Skeletal muscle tissue (tissue), 4 donors: ENCODE data around the gene P2RX5. TPM values are rescaled to one million over a fixed set of nuclear protein-coding genes. Genes with fewer than 3 reads are reported as not detected.
"Not testable (repeated sequence)": the region's sequence is repeated elsewhere in the genome, so short reads cannot be mapped to it uniquely, and the experiment has no call there.

ENCODE experiments used
- H3K27ac ChIP-seq: one replicate; pipeline ENCODE4 v1.7.0; 2013; ENCODE audit warnings: mild to moderate bottlenecking, low read depth, low read length, inconsistent platforms
- H3K27me3 ChIP-seq, 3 donors: one replicate each; pipeline ENCODE4 v1.7.0; 2013; ENCODE audit warnings: low read length in 3 of 3; ENCODE audit not compliant: control insufficient read depth in 3 of 3, insufficient read depth in 3 of 3
- H3K36me3 ChIP-seq, 3 donors: one replicate each; pipeline ENCODE4 v1.7.0; 2013; ENCODE audit warnings: low read length in 3 of 3; ENCODE audit not compliant: control insufficient read depth in 3 of 3, insufficient read depth in 3 of 3
- H3K4me1 ChIP-seq, 3 donors: one replicate each; pipeline ENCODE4 v1.7.0; 2013; ENCODE audit warnings: low read length in 3 of 3, mild to moderate bottlenecking in 3 of 3; ENCODE audit not compliant: control insufficient read depth in 3 of 3, insufficient read depth in 3 of 3
- H3K4me3 ChIP-seq, 3 donors: one replicate each; pipeline ENCODE4 v1.7.0; 2013; ENCODE audit warnings: low read length in 3 of 3
- H3K9ac ChIP-seq, 3 donors: one replicate each; pipeline ENCODE4 v1.7.0; 2013; ENCODE audit warnings: low read length in 3 of 3, mild to moderate bottlenecking in 3 of 3, moderate library complexity in 2 of 3, low read depth in 1 of 3
- H3K9me3 ChIP-seq, 3 donors: one replicate each; pipeline ENCODE4 v1.7.0; 2013; ENCODE audit warnings: low read length in 3 of 3; ENCODE audit not compliant: control insufficient read depth in 3 of 3
- total RNA-seq: library from RNA; depleted of rRNA; stranded (reverse); fragments of >200 nt; gene quantifications from one replicate; pipeline ENCODE4 v1.2.3, GENCODE V29; 2014
- donor health status: Osteomylitis.

The P2RX5 gene
- total RNA-seq, 1 donor from 2014 or later = 13.0 TPM

GRCh38 chr17:3730881-3731429, 35.0 kb upstream of the P2RX5 start:
- Histone ChIP-seq H3K27me3 (no peaks in the 10 kb centered on the region), H3K9me3 (no peaks in the 10 kb centered on the region), H3K4me1 (peaks cover 4 to 12% (median 10%) of the 10 kb centered on the region in 3 donors), H3K36me3 (no peaks in the 10 kb centered on the region), H3K27ac (no peak overlapping the region), H3K9ac (peak overlapping the region in 1 of 3 donors; percentile 17), H3K4me3 (peak overlapping the region; percentile 27 to 52 (median 35))

GRCh38 chr17:3729881-3730280, 33.9 kb upstream of the P2RX5 start:
- no peak overlapping the region for H3K4me3 ChIP-seq
- H3K9me3 ChIP-seq = no peaks in the 10 kb centered on the region
- H3K4me1 ChIP-seq = peaks cover 4 to 12% (median 10%) of the 10 kb centered on the region in 3 donors
- H3K36me3 ChIP-seq = no peaks in the 10 kb centered on the region
- H3K27ac ChIP-seq = no peak overlapping the region
- H3K9ac ChIP-seq = no peak overlapping the region
- no peaks in the 10 kb centered on the region for H3K27me3 ChIP-seq

DNA sequence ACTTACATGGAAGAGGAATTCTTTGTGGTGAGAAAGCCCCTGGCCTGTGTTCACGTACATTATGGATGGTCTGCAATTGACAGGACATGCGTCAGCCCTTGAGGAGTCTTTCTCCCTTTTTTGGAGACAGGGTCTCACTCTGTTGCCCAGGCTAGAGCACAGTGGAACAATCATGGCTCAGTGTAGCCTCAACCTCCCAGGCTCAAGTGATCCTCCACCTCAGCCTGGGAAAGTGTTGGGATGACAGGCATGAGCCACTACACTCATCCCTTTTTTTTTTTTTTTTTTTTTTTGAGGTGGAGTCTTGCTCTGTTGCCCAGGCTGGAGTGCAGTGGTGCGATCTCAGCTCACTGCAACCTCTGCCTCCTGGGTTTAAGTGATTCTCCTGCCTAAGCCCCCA, 32.1 kb upstream of the P2RX5 start:
- not testable (repeated sequence) for H3K27ac ChIP-seq, H3K36me3 ChIP-seq, H3K4me3 ChIP-seq, H3K9ac ChIP-seq, H3K9me3 ChIP-seq, H3K27me3 ChIP-seq
- peaks cover 11 to 26% (median 18%) of the 10 kb centered on the region in 3 donors for H3K4me1 ChIP-seq

DNA sequence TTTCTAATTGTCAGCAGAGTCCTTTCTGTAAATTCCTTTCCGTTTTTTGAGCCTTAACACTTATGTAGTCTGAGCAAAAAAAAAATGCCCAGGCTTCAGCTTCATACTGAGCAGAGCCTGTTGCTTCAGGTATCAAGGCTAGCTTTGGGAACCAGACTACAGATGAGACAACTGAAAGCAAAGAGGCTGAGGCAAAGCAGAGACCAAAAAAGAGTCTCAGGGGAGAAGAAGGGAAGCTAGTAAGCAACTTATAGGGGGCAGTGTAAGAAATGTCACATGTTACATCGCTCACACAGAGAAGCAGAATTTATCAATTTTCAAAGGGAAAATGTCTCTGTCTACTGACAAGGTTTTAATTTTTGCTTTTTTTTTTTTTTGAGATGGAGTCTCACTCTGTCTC, 31.1 kb upstream of the P2RX5 start:
- Histone ChIP-seq H3K27me3 (no peaks in the 10 kb centered on the region), H3K4me1 (peaks cover 19 to 32% (median 24%) of the 10 kb centered on the region in 3 donors), H3K36me3 (no peaks in the 10 kb centered on the region), H3K9me3 (no peaks in the 10 kb centered on the region), H3K27ac (no peak overlapping the region), H3K4me3 (no peak overlapping the region), H3K9ac (no peak overlapping the region)

DNA sequence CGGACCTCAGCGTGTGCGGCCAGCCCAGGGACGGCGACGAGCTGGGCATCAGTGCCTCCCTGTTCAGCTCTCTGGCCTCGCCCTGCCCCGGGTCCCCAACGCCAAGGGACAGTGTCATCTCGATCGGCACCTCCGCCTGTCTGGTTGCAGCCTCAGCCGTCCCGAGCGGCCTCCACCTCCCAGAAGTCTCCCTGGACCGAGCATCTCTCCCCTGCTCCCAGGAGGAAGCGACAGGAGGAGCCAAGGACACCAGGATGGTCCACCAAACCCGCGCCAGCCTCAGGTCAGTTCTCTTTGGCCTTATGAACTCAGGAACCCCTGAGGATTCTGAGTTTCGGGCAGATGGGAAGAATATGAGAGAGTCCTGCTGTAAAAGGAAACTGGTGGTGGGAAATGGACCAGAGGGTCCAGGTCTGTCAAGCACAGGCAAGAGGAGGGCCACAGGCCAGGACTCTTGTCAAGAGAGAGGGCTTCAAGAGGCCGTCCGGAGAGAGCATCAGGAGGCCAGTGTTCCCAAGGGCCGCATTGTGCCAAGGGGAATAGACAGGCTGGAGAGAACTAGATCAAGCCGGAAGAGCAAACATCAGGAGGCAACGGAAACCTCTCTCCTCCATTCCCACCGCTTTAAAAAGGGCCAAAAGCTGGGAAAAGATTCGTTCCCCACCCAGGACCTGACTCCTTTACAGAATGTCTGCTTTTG, 28.6 kb upstream of the P2RX5 start:
- Histone ChIP-seq H3K9ac (peak overlapping the region; percentile 98 to 99 (median 99)), H3K4me1 (peaks cover 15 to 29% (median 20%) of the 10 kb centered on the region in 3 donors)

DNA sequence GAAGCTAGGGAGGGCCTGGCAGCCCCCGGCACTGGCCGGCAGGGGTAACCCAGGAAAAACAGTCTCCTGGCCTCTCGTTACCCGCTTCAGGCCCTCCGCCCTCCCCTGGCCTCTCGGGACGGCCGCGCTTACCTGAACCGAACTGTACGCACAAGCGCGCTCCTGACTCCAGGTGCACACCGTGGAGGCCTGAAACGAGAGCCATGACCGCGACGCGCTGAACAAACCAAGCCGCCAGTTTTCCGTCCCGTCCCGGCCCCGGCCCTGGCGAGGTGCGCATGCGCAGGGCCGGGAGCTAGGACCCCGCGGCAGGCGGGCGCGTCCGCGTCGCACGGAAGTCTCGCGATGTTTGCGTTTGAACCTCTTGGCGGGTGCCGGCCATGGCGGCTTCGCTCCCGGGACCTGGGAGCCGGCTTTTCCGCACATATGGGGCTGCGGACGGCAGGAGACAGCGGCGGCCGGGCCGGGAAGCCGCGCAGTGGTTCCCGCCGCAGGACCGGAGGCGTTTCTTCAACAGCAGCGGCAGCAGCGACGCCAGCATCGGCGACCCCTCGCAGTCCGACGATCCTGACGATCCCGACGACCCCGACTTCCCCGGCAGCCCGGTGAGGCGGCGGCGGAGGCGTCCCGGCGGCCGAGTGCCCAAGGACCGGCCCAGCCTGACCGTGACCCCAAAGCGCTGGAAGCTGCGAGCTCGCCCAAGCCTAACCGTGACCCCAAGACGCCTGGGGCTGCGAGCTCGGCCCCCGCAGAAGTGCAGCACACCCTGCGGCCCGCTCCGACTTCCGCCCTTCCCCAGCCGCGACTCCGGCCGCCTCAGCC, 27.8 kb upstream of the P2RX5 start, which contains the start of gene HASPIN:
HASPIN (plus strand) TSS at position 348 of the 822 bp plus-strand sequence; CDS start at position 381, 33 bp downstream.
- H3K27me3 ChIP-seq = no peaks in the 10 kb centered on the region

More for the DNA sequence above, 28.6 kb upstream of the P2RX5 start:
- no peaks in the 10 kb centered on the region for H3K27me3 ChIP-seq
- no peak overlapping the region for H3K27ac ChIP-seq
- peak overlapping the region; percentile 93 to 98 (median 95) for H3K4me3 ChIP-seq
- peaks cover 0 to 10% (median 4%) of the 10 kb centered on the region in 3 donors for H3K36me3 ChIP-seq
- H3K9me3 ChIP-seq = no peaks in the 10 kb centered on the region

DNA sequence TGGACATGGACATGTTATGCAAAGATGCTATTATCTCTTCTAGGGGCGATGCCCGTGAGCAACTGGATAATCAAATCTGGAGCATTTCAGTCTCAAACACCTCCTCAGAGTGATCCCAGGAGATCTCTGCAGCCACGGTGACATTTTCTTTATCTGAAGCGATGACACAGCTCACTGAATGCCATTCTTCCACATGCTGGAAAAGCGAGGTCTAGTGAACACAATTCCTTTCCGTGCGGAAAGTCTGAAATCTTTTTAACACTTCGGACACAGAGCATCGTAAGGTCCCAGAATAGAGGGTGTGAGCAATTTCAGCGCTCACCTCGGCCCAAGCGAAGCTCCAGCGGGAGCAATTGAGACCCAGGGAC, 27.2 kb upstream of the P2RX5 start:
- no peaks in the 10 kb centered on the region for H3K9me3 ChIP-seq
- H3K27me3 ChIP-seq = no peaks in the 10 kb centered on the region
- H3K9ac ChIP-seq = peak overlapping the region; percentile 98 to 99 (median 99)
- peak overlapping the region; percentile 89 for H3K27ac ChIP-seq
- peaks cover 3 to 15% (median 4%) of the 10 kb centered on the region in 3 donors for H3K36me3 ChIP-seq
- peaks cover 15 to 29% (median 20%) of the 10 kb centered on the region in 3 donors for H3K4me1 ChIP-seq
- H3K4me3 ChIP-seq = peak overlapping the region; percentile 93 to 98 (median 95)

More for the DNA sequence above, 27.8 kb upstream of the P2RX5 start, which contains the start of gene HASPIN:
- Histone ChIP-seq H3K4me3 (peak within 1 kb of the TSS; percentile 93 to 98 (median 95)), H3K4me1 (peaks cover 15 to 29% (median 20%) of the 10 kb centered on the region in 3 donors), H3K9me3 (no peaks in the 10 kb centered on the region), H3K27ac (peak within 1 kb of the TSS; percentile 89), H3K9ac (peak within 1 kb of the TSS; percentile 98 to 99 (median 99)), H3K36me3 (peaks cover 0 to 10% (median 4%) of the 10 kb centered on the region in 3 donors)

GRCh38 chr17:3722716-3723115, 26.8 kb upstream of the P2RX5 start:
- H3K9me3 ChIP-seq = no peaks in the 10 kb centered on the region
- peaks cover 15 to 29% (median 20%) of the 10 kb centered on the region in 3 donors for H3K4me1 ChIP-seq
- H3K27ac ChIP-seq = peak overlapping the region; percentile 89
- H3K36me3 ChIP-seq = peaks cover 4 to 19% (median 7%) of the 10 kb centered on the region in 3 donors
- H3K9ac ChIP-seq = peak overlapping the region; percentile 98 to 99 (median 99)
- no peaks in the 10 kb centered on the region for H3K27me3 ChIP-seq
- H3K4me3 ChIP-seq = peak overlapping the region; percentile 93 to 98 (median 95)

DNA sequence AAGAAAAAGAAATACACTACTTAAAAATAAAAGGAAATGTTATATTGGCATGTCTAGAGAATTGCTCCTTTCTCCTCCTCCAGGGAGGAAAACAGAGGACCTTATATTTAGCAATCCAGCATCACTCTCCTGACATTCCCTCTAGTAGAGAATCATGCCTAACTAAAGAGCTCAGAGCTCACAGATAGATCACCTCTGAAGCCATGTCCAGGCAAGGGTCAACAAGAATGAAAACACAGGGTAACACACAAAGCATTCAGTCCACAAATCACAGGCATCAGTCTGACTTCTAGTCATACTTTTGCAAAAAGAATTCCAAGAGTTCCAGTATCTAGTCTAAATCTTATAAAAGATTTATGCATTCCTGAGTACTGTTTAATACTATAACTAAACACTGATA, 23.3 kb upstream of the P2RX5 start:
- Histone ChIP-seq H3K4me3 (no peak overlapping the region), H3K27ac (no peak overlapping the region), H3K27me3 (no peaks in the 10 kb centered on the region), H3K9me3 (no peaks in the 10 kb centered on the region), H3K4me1 (peaks cover 10 to 24% (median 16%) of the 10 kb centered on the region in 3 donors), H3K36me3 (peaks cover 25 to 51% (median 38%) of the 10 kb centered on the region in 3 donors), H3K9ac (no peak overlapping the region)
